Measurements from ENCODE around the gene NOG.
A peak's percentile ranks its signal among the peaks of the same experiment; 100 is the strongest.

NOG gene

GRCh38 chr17:56593646-56594319 lies at the start of gene NOG:
Gene NOG, plus strand, starts transcription at chr17:56593699. Its CDS starts 525 bp downstream, at chr17:56594224.
- Mint-ChIP-seq H3K4me1 (ENCODE audit: low read depth) (peaks cover 17% of the 10 kb centered on the region), H3K27ac (no peak within 1 kb of the TSS), H3K9me3 (no peaks in the 10 kb centered on the region), H3K4me3 (peak within 1 kb of the TSS; percentile 67), H3K27me3 (ENCODE audit: low read depth) (peaks cover 77% of the 10 kb centered on the region), H3K36me3 (ENCODE audit: low read depth) (peaks cover 2% of the 10 kb centered on the region)

GRCh38 chr17:56545106-56545505 lies 48.4 kb upstream of the NOG start:
- H3K4me1 Mint-ChIP-seq (ENCODE audit: low read depth): no peaks in the 10 kb centered on the region
- H3K27ac Mint-ChIP-seq: no peak overlapping the region
- no peaks in the 10 kb centered on the region for H3K36me3 Mint-ChIP-seq (ENCODE audit: low read depth)
- H3K27me3 Mint-ChIP-seq (ENCODE audit: low read depth): no peaks in the 10 kb centered on the region
- H3K9me3 Mint-ChIP-seq: peaks cover 5% of the 10 kb centered on the region
- no peak overlapping the region for H3K4me3 Mint-ChIP-seq

GRCh38 chr17:56545930-56546329 lies 47.6 kb upstream of the NOG start:
- Mint-ChIP-seq H3K9me3 (peaks cover 12% of the 10 kb centered on the region), H3K36me3 (ENCODE audit: low read depth) (no peaks in the 10 kb centered on the region), H3K27ac (no peak overlapping the region), H3K4me1 (ENCODE audit: low read depth) (no peaks in the 10 kb centered on the region), H3K27me3 (ENCODE audit: low read depth) (no peaks in the 10 kb centered on the region), H3K4me3 (no peak overlapping the region)

DNA sequence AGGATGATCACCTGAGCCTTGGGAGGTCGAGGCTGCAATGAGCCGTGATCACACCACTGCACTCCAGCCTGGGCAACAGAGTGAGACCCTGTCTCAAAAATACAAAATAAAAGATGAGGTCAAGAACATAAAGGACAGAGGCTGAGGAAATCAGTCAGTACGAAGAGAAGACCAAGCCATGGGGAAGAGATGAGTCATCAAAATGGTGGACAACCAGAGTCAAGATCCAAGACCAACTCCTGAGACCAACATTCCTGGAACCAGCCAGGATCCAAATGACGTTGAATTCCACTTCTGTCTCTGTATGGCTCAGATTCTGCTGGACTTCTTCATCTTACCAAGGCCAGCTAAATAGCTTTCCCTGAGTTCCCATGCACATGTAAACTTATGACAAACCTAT lies 44.8 kb upstream of the NOG start:
- Mint-ChIP-seq H3K27ac (no peak overlapping the region), H3K36me3 (ENCODE audit: low read depth) (no peaks in the 10 kb centered on the region), H3K4me3 (no peak overlapping the region), H3K27me3 (ENCODE audit: low read depth) (no peaks in the 10 kb centered on the region), H3K4me1 (ENCODE audit: low read depth) (no peaks in the 10 kb centered on the region), H3K9me3 (peaks cover 26% of the 10 kb centered on the region)

- Mint-ChIP-seq H3K36me3 (ENCODE audit: low read depth) (no peaks in the 10 kb centered on the region), H3K27me3 (ENCODE audit: low read depth) (no peaks in the 10 kb centered on the region), H3K9me3 (peaks cover 26% of the 10 kb centered on the region), H3K27ac (no peak overlapping the region), H3K4me1 (ENCODE audit: low read depth) (no peaks in the 10 kb centered on the region), H3K4me3 (no peak overlapping the region)
Measured at GRCh38 chr17:56549501-56549900, 44.0 kb upstream of the NOG start.

- Mint-ChIP-seq H3K36me3 (ENCODE audit: low read depth) (no peaks in the 10 kb centered on the region), H3K9me3 (peaks cover under 1% of the 10 kb centered on the region), H3K4me3 (no peak overlapping the region), H3K27ac (no peak overlapping the region), H3K27me3 (ENCODE audit: low read depth) (peaks cover 7% of the 10 kb centered on the region), H3K4me1 (ENCODE audit: low read depth) (no peaks in the 10 kb centered on the region)
Measured at GRCh38 chr17:56557682-56558081, 35.8 kb upstream of the NOG start.

DNA sequence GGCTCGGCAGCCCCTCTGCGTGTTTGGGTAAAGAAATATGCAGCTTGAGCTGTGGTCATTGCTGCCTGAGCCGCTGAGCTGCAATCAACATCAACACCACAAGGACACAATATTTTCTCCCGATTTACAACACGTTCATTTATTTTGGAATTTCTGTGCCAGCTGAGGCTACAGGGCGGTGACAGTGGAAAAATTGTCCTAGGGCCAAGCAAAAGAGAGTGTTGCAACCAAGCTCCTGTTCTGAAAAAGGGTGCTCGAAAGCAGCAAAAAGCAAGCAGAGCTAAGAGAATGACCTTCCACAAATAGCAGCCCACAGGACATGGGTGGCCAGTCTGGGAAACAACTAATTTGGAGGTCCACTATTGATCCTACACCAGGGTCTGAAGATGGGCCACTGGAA lies 35.4 kb upstream of the NOG start:
- no peaks in the 10 kb centered on the region for H3K4me1 Mint-ChIP-seq (ENCODE audit: low read depth)
- H3K36me3 Mint-ChIP-seq (ENCODE audit: low read depth): no peaks in the 10 kb centered on the region
- no peak overlapping the region for H3K27ac Mint-ChIP-seq
- no peaks in the 10 kb centered on the region for H3K9me3 Mint-ChIP-seq
- H3K27me3 Mint-ChIP-seq (ENCODE audit: low read depth): peaks cover 7% of the 10 kb centered on the region
- no peak overlapping the region for H3K4me3 Mint-ChIP-seq

DNA sequence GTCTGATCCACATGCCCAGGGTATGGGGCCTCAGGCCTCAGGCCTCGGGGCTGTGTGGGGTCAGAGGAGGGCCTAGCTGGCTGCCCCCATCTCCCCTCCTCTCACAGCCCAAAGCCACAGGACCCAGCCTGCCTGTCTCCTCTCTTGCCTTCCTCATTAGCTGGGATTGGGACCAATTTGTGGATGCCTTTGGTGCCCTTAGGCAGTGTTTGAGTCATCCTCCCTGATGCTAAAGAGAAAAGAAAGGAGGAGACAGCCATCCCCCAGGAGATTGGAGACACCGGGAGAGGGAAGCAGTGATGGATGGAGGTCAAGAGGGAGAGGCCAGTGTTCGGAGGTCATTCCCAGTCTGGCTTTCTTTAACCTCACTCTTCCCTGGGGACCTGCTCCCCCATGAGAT lies 23.3 kb upstream of the NOG start:
- Mint-ChIP-seq H3K27ac (no peak overlapping the region), H3K27me3 (ENCODE audit: low read depth) (peaks cover 13% of the 10 kb centered on the region), H3K9me3 (no peaks in the 10 kb centered on the region), H3K36me3 (ENCODE audit: low read depth) (no peaks in the 10 kb centered on the region), H3K4me3 (no peak overlapping the region), H3K4me1 (ENCODE audit: low read depth) (no peaks in the 10 kb centered on the region)

GRCh38 chr17:56571456-56571855 lies 22.0 kb upstream of the NOG start:
- no peaks in the 10 kb centered on the region for H3K9me3 Mint-ChIP-seq
- H3K4me1 Mint-ChIP-seq (ENCODE audit: low read depth): no peaks in the 10 kb centered on the region
- peaks cover 13% of the 10 kb centered on the region for H3K27me3 Mint-ChIP-seq (ENCODE audit: low read depth)
- H3K36me3 Mint-ChIP-seq (ENCODE audit: low read depth): no peaks in the 10 kb centered on the region
- H3K27ac Mint-ChIP-seq: no peak overlapping the region
- no peak overlapping the region for H3K4me3 Mint-ChIP-seq

DNA sequence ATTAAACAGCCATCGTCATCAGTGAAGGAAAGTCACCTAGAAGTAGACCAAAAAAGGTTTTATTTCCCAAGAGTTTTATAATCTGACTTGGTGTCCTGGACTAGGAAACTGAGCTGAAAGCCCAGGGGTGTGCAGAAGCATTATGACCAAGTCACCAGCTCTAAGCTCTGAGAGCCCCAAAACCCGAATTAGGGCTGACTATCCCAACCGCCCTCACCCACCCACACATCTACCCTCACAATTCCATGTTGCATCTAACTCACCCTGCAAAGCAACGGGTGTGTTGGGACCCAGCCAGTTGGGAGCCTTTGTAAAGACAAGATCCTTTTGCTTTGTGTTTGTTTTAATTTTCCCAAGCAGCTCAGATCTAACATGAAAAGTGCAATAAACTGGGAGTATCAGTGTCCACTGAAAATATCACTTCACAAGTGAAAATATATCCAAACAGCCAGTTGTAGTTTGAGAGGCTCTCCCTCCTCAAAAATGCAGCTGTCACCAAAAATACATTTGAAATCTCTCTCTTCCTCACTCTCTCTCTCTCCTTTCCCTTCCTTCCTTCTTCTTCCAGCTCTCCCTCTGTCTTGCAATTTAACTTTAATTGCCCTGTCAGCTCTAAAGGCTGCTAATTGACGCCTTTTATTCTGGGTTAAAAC lies 16.2 kb upstream of the NOG start:
- no peak overlapping the region for H3K27ac Mint-ChIP-seq
- H3K4me3 Mint-ChIP-seq: no peak overlapping the region
- H3K9me3 Mint-ChIP-seq: no peaks in the 10 kb centered on the region
- H3K4me1 Mint-ChIP-seq (ENCODE audit: low read depth): no peaks in the 10 kb centered on the region
- H3K36me3 Mint-ChIP-seq (ENCODE audit: low read depth): no peaks in the 10 kb centered on the region
- peaks cover 22% of the 10 kb centered on the region for H3K27me3 Mint-ChIP-seq (ENCODE audit: low read depth)

DNA sequence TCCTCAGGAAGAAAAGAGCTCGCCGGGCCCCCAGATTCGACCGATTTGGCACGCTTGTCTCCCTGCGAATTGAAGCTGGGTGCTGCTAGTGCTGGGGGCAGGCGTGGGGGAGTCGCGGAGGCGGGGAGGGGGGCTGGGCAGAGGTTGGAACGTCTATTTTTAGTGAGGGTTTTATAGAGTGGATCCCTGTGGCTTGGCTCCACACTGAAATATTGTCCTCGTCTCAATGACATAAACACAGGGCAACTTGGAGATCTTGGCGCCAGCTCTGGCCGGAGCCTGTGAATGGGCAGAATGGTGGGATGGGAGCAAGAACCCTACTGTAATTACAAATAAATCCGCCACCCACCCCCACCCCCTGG lies 15.7 kb upstream of the NOG start:
- Mint-ChIP-seq H3K27ac (no peak overlapping the region), H3K36me3 (ENCODE audit: low read depth) (no peaks in the 10 kb centered on the region), H3K9me3 (no peaks in the 10 kb centered on the region), H3K4me1 (ENCODE audit: low read depth) (no peaks in the 10 kb centered on the region), H3K4me3 (no peak overlapping the region), H3K27me3 (ENCODE audit: low read depth) (peaks cover 22% of the 10 kb centered on the region)

GRCh38 chr17:56581635-56582627 lies 11.6 kb upstream of the NOG start:
- H3K4me1 Mint-ChIP-seq (ENCODE audit: low read depth): no peaks in the 10 kb centered on the region
- peaks cover 40% of the 10 kb centered on the region for H3K27me3 Mint-ChIP-seq (ENCODE audit: low read depth)
- no peaks in the 10 kb centered on the region for H3K9me3 Mint-ChIP-seq
- no peak overlapping the region for H3K27ac Mint-ChIP-seq
- H3K36me3 Mint-ChIP-seq (ENCODE audit: low read depth): no peaks in the 10 kb centered on the region
- H3K4me3 Mint-ChIP-seq: no peak overlapping the region

- Mint-ChIP-seq H3K4me1 (ENCODE audit: low read depth) (no peaks in the 10 kb centered on the region), H3K9me3 (no peaks in the 10 kb centered on the region), H3K27ac (no peak overlapping the region), H3K4me3 (no peak overlapping the region), H3K27me3 (ENCODE audit: low read depth) (peaks cover 42% of the 10 kb centered on the region), H3K36me3 (ENCODE audit: low read depth) (no peaks in the 10 kb centered on the region)
Measured at GRCh38 chr17:56583772-56584171, 9.7 kb upstream of the NOG start.

DNA sequence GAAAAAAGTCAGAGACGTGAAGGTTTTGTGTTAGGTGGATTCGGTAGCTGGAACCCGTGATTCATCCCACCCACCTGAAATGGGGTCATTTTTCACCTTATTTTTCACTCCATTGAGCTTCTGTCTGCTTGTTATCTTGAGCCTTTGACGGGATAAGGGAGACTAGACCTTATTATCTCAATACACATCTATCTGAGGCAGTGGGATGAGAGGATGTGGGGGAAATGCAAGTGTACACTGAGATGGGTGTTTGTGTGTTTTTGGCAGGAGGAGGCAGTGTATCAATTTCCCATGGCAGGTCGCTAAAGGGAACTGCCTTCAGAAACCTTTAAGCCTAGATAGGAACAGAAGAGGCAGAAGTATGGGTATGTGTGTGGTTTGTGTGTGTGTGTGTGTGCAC lies 6.2 kb upstream of the NOG start:
- no peaks in the 10 kb centered on the region for H3K36me3 Mint-ChIP-seq (ENCODE audit: low read depth)
- no peaks in the 10 kb centered on the region for H3K4me1 Mint-ChIP-seq (ENCODE audit: low read depth)
- H3K4me3 Mint-ChIP-seq: no peak overlapping the region
- no peak overlapping the region for H3K27ac Mint-ChIP-seq
- peaks cover 64% of the 10 kb centered on the region for H3K27me3 Mint-ChIP-seq (ENCODE audit: low read depth)
- H3K9me3 Mint-ChIP-seq: no peaks in the 10 kb centered on the region

All from T-helper 1 cell treated with Interleukin-12 subunit alpha and Interleukin-12 subunit beta and Interleukin-4 antibody, amounts not matched to agents 30 μg/mL and 1 μg/mL, for 36 hours (primary cell).